K562 (cell line): ENCODE results near the gene LIPE. TPM values are rescaled to one million over a fixed set of nuclear protein-coding genes. Genes with fewer than 3 reads are reported as not detected.

ENCODE experiments used
- ATAC-seq: fragments of 200-7000 bp; cut with Tn5 transposase; 3 replicates; pipeline ENCODE4 v1.9.1; 2020; ENCODE audit warnings: moderate library complexity
- BruUV-seq: library from RNA; stranded (reverse); fragments of 400-500 nt; replicated peaks from 2 replicates; lab custom pipeline; 2021; lab: Mats Ljungman, UMichigan
- CTCF ChIA-PET: fragments of 300-600 bp; formaldehyde crosslinking; extraction: SDS; loops from one replicate; lab custom pipeline; 2021; ENCODE audit warnings: low intra/inter-chr PET ratio; lab: Yijun Ruan, JAX
- POLR2A ChIA-PET: fragments of 300-600, 350-650 bp; sonication (Branson Sonifier 250); formaldehyde crosslinking; extraction: SDS; loops from one replicate; lab custom pipeline; 2021; ENCODE audit warnings: antibody characterized with exemption, inconsistent platforms; lab: Yijun Ruan, JAX
- DNase-seq, 4 experiments: peaks; one replicate each; pipeline versions ENCODE4 v3.0.0 to v3.0.0-alpha.2; 2011 to 2018; ENCODE audit warnings: low spot score in 3 of 4, mixed read lengths in 3 of 4; ENCODE audit errors: extremely low read depth in 1 of 4
- FAIRE-seq: peaks from 2 replicates; lab custom pipeline; 2011; peaks lifted over from hg19 to GRCh38; lab: Jason Lieb, UNC
- H2AFZ ChIP-seq: 2 replicates; pipeline ENCODE4 v1.6.0; 2011; ENCODE audit warnings: low read depth, low read length, control low read depth, inconsistent platforms
- H3K27ac ChIP-seq: fragments of 200-600 bp; 3 replicates; pipeline ENCODE4 v1.8.0; 2011; ENCODE audit warnings: low read depth, mild to moderate bottlenecking, control low read depth, inconsistent platforms, low read length, moderate library complexity, mixed read lengths; ENCODE audit errors: extremely low read depth
- H3K27me3 ChIP-seq, 2 experiments: fragments of 300-600 bp in 1 of 2; 2 replicates in 1 of 2; 3 replicates in 1 of 2; pipeline versions ENCODE4 v1.6.0 to v1.8.0; 2011; ENCODE audit warnings: inconsistent platforms in 2 of 2, low read length in 2 of 2, mild to moderate bottlenecking in 1 of 2, mixed read lengths in 1 of 2, moderate library complexity in 1 of 2; ENCODE audit not compliant: control insufficient read depth in 2 of 2, insufficient read depth in 2 of 2
- H3K36me3 ChIP-seq: fragments of 300-600 bp; 3 replicates; pipeline ENCODE4 v1.8.0; 2011; ENCODE audit warnings: mild to moderate bottlenecking, low read length, inconsistent platforms; ENCODE audit not compliant: control insufficient read depth, insufficient read depth
- H3K4me1 ChIP-seq, 2 experiments: fragments of 200-600 bp in 1 of 2; replicated peaks in 1 of 2; 2 replicates in 1 of 2; 3 replicates in 1 of 2; pipeline versions ENCODE4 v1.5.1 to v1.8.0; 2011; ENCODE audit warnings: inconsistent platforms in 2 of 2, low read length in 2 of 2, mild to moderate bottlenecking in 1 of 2, mixed read lengths in 1 of 2, moderate library complexity in 1 of 2; ENCODE audit not compliant: control insufficient read depth in 2 of 2, insufficient read depth in 2 of 2
- H3K4me2 ChIP-seq: 2 replicates; pipeline ENCODE4 v1.6.1; 2011; ENCODE audit warnings: low read length, control low read depth, inconsistent platforms, mixed read lengths; ENCODE audit not compliant: insufficient read depth
- H3K4me3 ChIP-seq: fragments of 200-600 bp; sonication (generic), shearing (Covaris generic); 2 replicates; pipeline ENCODE4 v1.5.1; 2016; ENCODE audit warnings: control low read depth, inconsistent platforms
- H3K79me2 ChIP-seq: fragments of 200-600 bp; 3 replicates; pipeline ENCODE4 v1.8.0; 2011; ENCODE audit warnings: low read length, inconsistent platforms; ENCODE audit not compliant: control insufficient read depth, insufficient read depth
- H3K9ac ChIP-seq, 2 experiments: 2 replicates each; pipeline versions ENCODE4 v1.6.0 to v1.6.1; 2011; ENCODE audit warnings: low read depth in 2 of 2, low read length in 2 of 2, control low read depth in 1 of 2, inconsistent platforms in 1 of 2, mild to moderate bottlenecking in 1 of 2, mixed read lengths in 1 of 2; ENCODE audit not compliant: insufficient read depth in 1 of 2
- H3K9me1 ChIP-seq: one replicate; pipeline ENCODE4 v1.6.0; 2011; ENCODE audit warnings: inconsistent platforms, mild to moderate bottlenecking, low read length, moderate library complexity; ENCODE audit not compliant: control insufficient read depth, insufficient read depth
- H3K9me3 ChIP-seq: replicated peaks from 2 replicates; pipeline ENCODE4 v1.5.1; 2011; ENCODE audit warnings: low read depth, low read length, inconsistent platforms; ENCODE audit not compliant: control insufficient read depth, insufficient read depth
- H4K20me1 ChIP-seq: replicated peaks from 2 replicates; pipeline ENCODE4 v1.6.1; 2011; ENCODE audit warnings: low read length, inconsistent platforms, mixed read lengths; ENCODE audit not compliant: control insufficient read depth, insufficient read depth
- BMI1 ChIP-seq: fragments of 150-350 bp; IDR thresholded peaks from 2 replicates; pipeline ENCODE4 v1.6.1; 2014; ENCODE audit warnings: low read length
- DNMT1 ChIP-seq: fragments of 450-650 bp; IDR thresholded peaks from 2 replicates; pipeline ENCODE4 v1.6.1; 2016; ENCODE audit warnings: antibody characterized with exemption, mild to moderate bottlenecking
- FOS ChIP-seq: IDR thresholded peaks from 3 replicates; pipeline ENCODE4 v1.6.1; 2011; ENCODE audit not compliant: insufficient read length; ENCODE audit errors: extremely low read depth
- FOXK1 ChIP-seq: sonication (generic); formaldehyde crosslinking; IDR thresholded peaks from 2 replicates; pipeline ENCODE4 v1.8.0; 2022; ENCODE audit warnings: missing genetic modification reagents, mild to moderate bottlenecking, borderline replicate concordance
- RBM14 ChIP-seq: fragments of 200-400 bp; formaldehyde crosslinking; IDR thresholded peaks from 2 replicates; pipeline ENCODE4 v1.6.1; 2018; ENCODE audit warnings: low read depth, mild to moderate bottlenecking, low read length, moderate library complexity, borderline replicate concordance; ENCODE audit not compliant: insufficient read depth
- ZKSCAN1 ChIP-seq: fragments of 150-350 bp; IDR thresholded peaks from 2 replicates; pipeline ENCODE4 v1.6.1; 2016; ENCODE audit warnings: low read depth, low read length
- ZNF347 ChIP-seq: fragments of 450-650 bp; formaldehyde crosslinking; IDR thresholded peaks from 2 replicates; pipeline ENCODE4 v1.4.0; 2020; ENCODE audit warnings: low read depth, mild to moderate bottlenecking, moderate library complexity
- WGBS: fragments of 100-300 bp; shearing (Covaris generic); methylation state at CpG from one replicate; pipeline ENCODE4 v1.1.6; 2016; ENCODE audit warnings: low coverage, mixed read lengths; ENCODE audit not compliant: insufficient coverage; ENCODE audit errors: missing lambda C conversion rate; 5-methylcytosine and 5-hydroxymethylcytosine counted together
- in situ Hi-C: fragments of 300-500 bp; cut with MboI; formaldehyde crosslinking; loops from 4 replicates; pipeline ENCODE4 v1.15.0; 2018; ENCODE audit warnings: inconsistent platforms, mixed read lengths
- intact Hi-C: fragments of 100-400 bp; cut with micrococcal nuclease; formaldehyde crosslinking; loops from 2 replicates; pipeline ENCODE4 v1.14.2; 2022
- polyA plus RNA-seq, 8 experiments: library from polyadenylated mRNA; depleted of rRNA in 4 of 8; stranded (reverse) in 5 of 8; unstranded in 3 of 8; fragments of >200 nt; fragmentation: Nextera tagmentation in 2 of 8; fragmentation: Illumina TruSeq in 1 of 8; extraction: Ambion mirVana in 2 of 8; extraction: Trizol in 1 of 8; gene quantifications; 2 replicates each; pipeline versions ENCODE4 v1.2.1 to v1.2.3, GENCODE V29; 2011 to 2014; ENCODE audit warnings: inconsistent platforms in 1 of 8, missing spikeins in 1 of 8
- total RNA-seq, 7 experiments: library from RNA; depleted of rRNA in 6 of 7; stranded (reverse); fragments of >200 nt in 6 of 7; fragmentation: Illumina TruSeq in 2 of 7; extraction: Trizol in 2 of 7; gene quantifications; 2 replicates each; pipeline versions ENCODE4 v1.2.1 to v1.2.3, GENCODE V29; 2011 to 2021; ENCODE audit warnings: low replicate concordance in 1 of 7
- TF ChIP-seq, protein P1 (sequence below): fragments of 250-450 bp; sonication (Bioruptor Pico); IDR thresholded peaks from 2 replicates; pipeline ENCODE4 v1.8.0; 2021; ENCODE audit warnings: moderate library complexity, mild to moderate bottlenecking, inconsistent platforms
- TF ChIP-seq, protein P2 (sequence below): fragments of 450-650 bp; IDR thresholded peaks from 2 replicates; pipeline ENCODE4 v1.7.1; 2018; ENCODE audit warnings: mild to moderate bottlenecking, low read depth; ENCODE audit not compliant: partially characterized antibody

Gene LIPE
- total and polyA plus RNA-seq, 9 of the 15 experiments (the other 6 are each of a cell fraction or from before 2014, with no cell fraction given): 0.22 TPM; not detected in 8

DNA sequence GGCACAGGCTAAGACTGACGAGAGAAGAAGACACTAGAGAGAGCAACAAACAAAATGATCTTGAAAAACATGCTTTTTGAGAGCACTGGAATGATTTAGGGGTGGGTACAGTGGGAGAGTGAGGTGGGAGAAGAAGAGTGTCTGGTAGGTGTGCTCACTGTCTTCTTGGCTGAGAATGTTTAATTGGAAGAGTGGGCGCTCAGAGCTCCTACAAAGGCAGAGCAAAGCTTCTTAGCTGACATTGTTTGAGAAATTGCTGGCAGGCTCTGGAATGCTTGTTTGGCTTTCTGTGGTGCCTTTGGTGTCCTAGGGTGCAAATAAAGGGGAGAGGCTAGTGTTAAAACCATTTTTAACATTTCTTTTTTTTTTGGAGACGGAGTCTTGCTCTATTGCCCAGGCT is 1.5 kb upstream of the LIPE start:
- FAIRE-seq (no peak), ATAC-seq (no peak), DNase-seq (no peak)
- no peaks in the 10 kb centered on the region for H4K20me1 ChIP-seq
- no TSS peak for BruUV-seq
- in situ Hi-C loops: no loop called here
- 19% methylated on average over 3 of the region's 3 CpGs for WGBS
- CTCF ChIA-PET: no interaction called here
- peaks cover 9 to 13% of the 10 kb centered on the region in 2 experiments; a peak in 3 of 5 replicates for H3K4me1 ChIP-seq
- H2AFZ ChIP-seq: no peak overlapping the region
- no peaks in the 10 kb centered on the region for H3K9me1 ChIP-seq
- intact Hi-C loops: no loop called here
- H3K9ac ChIP-seq: no peak overlapping the region
- H3K36me3 ChIP-seq: no peaks in the 10 kb centered on the region
- no peaks in the 10 kb centered on the region for H3K79me2 ChIP-seq
- TF ChIP-seq RBM14 (no peak), FOXK1 (CRISPR knock-in tag) (no peak), BMI1 (no peak), ZKSCAN1 (no peak), DNMT1 (no peak), ZNF347 (CRISPR knock-in tag) (no peak), FOS (no peak)
- TF ChIP-seq, protein P1, sequence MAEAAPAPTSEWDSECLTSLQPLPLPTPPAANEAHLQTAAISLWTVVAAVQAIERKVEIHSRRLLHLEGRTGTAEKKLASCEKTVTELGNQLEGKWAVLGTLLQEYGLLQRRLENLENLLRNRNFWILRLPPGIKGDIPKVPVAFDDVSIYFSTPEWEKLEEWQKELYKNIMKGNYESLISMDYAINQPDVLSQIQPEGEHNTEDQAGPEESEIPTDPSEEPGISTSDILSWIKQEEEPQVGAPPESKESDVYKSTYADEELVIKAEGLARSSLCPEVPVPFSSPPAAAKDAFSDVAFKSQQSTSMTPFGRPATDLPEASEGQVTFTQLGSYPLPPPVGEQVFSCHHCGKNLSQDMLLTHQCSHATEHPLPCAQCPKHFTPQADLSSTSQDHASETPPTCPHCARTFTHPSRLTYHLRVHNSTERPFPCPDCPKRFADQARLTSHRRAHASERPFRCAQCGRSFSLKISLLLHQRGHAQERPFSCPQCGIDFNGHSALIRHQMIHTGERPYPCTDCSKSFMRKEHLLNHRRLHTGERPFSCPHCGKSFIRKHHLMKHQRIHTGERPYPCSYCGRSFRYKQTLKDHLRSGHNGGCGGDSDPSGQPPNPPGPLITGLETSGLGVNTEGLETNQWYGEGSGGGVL (CRISPR knock-in tag): no peak
- TF ChIP-seq, protein P2, sequence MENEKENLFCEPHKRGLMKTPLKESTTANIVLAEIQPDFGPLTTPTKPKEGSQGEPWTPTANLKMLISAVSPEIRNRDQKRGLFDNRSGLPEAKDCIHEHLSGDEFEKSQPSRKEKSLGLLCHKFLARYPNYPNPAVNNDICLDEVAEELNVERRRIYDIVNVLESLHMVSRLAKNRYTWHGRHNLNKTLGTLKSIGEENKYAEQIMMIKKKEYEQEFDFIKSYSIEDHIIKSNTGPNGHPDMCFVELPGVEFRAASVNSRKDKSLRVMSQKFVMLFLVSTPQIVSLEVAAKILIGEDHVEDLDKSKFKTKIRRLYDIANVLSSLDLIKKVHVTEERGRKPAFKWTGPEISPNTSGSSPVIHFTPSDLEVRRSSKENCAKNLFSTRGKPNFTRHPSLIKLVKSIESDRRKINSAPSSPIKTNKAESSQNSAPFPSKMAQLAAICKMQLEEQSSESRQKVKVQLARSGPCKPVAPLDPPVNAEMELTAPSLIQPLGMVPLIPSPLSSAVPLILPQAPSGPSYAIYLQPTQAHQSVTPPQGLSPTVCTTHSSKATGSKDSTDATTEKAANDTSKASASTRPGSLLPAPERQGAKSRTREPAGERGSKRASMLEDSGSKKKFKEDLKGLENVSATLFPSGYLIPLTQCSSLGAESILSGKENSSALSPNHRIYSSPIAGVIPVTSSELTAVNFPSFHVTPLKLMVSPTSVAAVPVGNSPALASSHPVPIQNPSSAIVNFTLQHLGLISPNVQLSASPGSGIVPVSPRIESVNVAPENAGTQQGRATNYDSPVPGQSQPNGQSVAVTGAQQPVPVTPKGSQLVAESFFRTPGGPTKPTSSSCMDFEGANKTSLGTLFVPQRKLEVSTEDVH: no peak
- 0 out of 5 replicates have a peak, but pooled peaks cover 0 to 5% of the 10 kb centered on the region in 2 experiments for H3K27me3 ChIP-seq
- H3K9me3 ChIP-seq: no peaks in the 10 kb centered on the region
- no peak overlapping the region for H3K4me2 ChIP-seq
- H3K27ac ChIP-seq: no peak overlapping the region
- POLR2A ChIA-PET: no interaction called here
- H3K4me3 ChIP-seq: no peak overlapping the region
